22Rv1 (cell line): ENCODE data around the gene VSIR.

Experiments used
- H3K27ac ChIP-seq: fragments of 450-650 bp; 2 replicates; pipeline ENCODE4 v1.5.1; 2017
- CTCF ChIP-seq: fragments of 450-650 bp; IDR thresholded peaks from 2 replicates; pipeline ENCODE4 v1.5.1; 2017; ENCODE audit warnings: mild to moderate bottlenecking
- ZFX ChIP-seq: fragments of 450-650 bp; IDR thresholded peaks from 2 replicates; pipeline ENCODE4 v1.6.1; 2017; ENCODE audit warnings: antibody characterized with exemption, borderline replicate concordance

The VSIR gene

GRCh38 chr10:71761541-71762113 lies 11.7 kb downstream of the VSIR start:
- TF ChIP-seq ZFX (no peak), CTCF (no peak)
- no peak overlapping the region for H3K27ac ChIP-seq

GRCh38 chr10:71761105-71761511 lies 12.2 kb downstream of the VSIR start:
- TF ChIP-seq ZFX: no peak
- TF ChIP-seq CTCF: no peak
- H3K27ac ChIP-seq: no peak overlapping the region

GRCh38 chr10:71757399-71757922 lies 15.9 kb downstream of the VSIR start:
- TF ChIP-seq CTCF: no peak
- no peak for TF ChIP-seq ZFX
- no peak overlapping the region for H3K27ac ChIP-seq

GRCh38 chr10:71756311-71757191 lies 16.8 kb downstream of the VSIR start:
- TF ChIP-seq ZFX: no peak
- TF ChIP-seq CTCF: no peak
- H3K27ac ChIP-seq: no peak overlapping the region

- H3K27ac ChIP-seq: no peak overlapping the region
- TF ChIP-seq CTCF (no peak), ZFX (no peak)
These were observed 18.0 kb downstream of the VSIR start for GRCh38 chr10:71755179-71755879.

- TF ChIP-seq CTCF: no peak
- TF ChIP-seq ZFX: no peak
- no peak overlapping the region for H3K27ac ChIP-seq
These were observed 18.8 kb downstream of the VSIR start for GRCh38 chr10:71754562-71754961.
